Inflammatory macrophage treated with lipopolysaccharide for 1 hour (primary cell): Measurements from ENCODE around the gene DPY19L3.
A peak's percentile ranks its signal among the peaks of the same experiment; 100 is the strongest.
"Not testable (repeated sequence)": the region's sequence is repeated elsewhere in the genome, so short reads cannot be mapped to it uniquely, and the experiment has no call there.

ENCODE experiments used
- DNase-seq, 2 donors: peaks; one replicate each; pipeline ENCODE4 v3.0.0-alpha.2; 2020 to 2022

DPY19L3 gene

DNA sequence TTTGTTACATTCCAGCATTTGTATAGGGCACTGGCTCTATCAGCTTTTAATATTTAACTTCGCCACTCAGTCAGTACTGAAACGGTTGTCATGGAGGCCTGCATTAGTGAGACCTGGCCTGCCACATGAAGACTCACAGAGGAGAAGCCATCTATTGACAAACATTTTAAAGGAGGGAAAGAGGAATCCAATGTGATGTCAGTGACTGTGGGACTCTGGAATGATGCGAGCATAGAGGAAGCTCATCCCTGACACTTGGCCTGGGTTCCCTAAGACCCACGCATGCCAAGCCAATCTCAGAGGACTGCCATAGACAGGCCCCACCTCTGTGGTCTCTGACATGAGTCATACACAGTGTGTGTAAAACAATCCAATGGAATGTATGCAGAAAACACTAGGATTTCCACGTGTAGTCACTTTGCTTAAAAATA, 7.9 kb upstream of the DPY19L3 start:
- DNase-seq = no peak

GRCh38 chr19:32401992-32402391, 3.6 kb upstream of the DPY19L3 start:
- no peak for DNase-seq

DNA sequence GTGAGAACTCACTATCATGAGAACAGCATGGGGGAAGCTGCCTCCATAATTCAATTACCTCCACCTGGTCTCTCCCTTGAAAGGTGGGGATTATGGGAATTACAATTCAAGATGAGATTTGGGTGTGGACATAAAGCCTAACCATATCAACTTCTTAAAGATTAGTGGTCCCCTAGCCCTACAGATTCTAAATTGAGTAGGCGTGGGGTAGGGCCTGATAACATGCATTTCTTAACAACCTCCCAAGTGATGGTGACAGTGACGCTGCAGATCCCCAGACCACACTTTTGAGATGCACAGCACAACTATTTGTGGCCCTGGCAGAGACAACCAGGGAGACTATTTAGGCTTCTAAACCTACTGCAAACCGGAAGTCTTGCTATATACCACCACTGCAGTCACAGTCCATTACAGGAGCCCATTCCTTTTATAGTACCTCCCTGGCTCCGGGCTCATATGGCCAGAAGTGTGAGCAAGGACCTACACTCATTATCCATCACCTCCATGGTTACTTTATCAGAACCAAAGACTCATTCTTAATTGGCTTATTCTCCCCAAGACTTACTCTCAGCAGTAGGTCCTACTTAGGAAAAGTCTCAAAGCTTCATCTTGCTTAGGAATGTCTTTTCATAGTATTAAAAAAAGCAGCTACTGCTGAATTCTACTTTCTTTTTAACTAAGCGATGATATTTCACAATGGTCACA, 2.1 kb upstream of the DPY19L3 start:
- DNase-seq = no peak

DNA sequence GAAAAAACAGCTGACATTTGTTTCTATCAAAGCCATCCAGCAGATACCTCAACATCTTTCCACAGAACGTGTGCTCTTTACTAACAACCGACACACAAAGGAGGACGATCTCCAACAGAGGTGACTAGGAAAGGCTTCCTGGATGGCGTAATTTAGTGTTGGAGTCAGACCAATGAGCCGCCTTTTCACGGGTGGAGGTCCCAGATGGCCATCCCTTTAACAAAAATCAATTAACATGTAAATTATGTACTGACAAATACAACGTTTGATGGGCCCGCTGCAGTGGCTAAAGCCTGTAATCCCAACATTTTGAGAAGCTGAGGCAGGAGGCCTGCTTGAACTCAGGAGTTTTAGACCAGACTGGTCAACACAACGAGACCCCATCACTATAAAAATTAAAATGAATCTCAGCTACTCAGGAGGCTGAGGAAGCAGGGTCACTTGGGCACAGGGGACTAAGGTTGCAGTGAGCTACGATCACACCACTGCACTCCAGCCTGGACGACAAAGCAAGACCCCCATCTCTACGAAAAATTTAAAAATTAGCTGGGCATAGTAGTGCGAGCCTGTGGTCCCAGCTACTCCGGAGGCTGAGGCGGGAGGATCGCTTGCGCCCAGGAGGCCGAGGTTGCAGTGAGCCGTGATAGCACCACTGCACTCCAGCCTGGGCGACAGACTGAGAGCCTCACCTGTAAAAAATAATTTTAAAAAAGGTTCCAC, 1.2 kb upstream of the DPY19L3 start:
- no peak for DNase-seq

- DNase-seq = peak; percentile 25 to 28
These were observed 588 bp upstream of the DPY19L3 start for GRCh38 chr19:32404933-32405430.

GRCh38 chr19:32406161-32407003, 812 bp downstream of the DPY19L3 start:
- DNase-seq = no peak

GRCh38 chr19:32407004-32407992, 1.7 kb downstream of the DPY19L3 start:
- no peak for DNase-seq

DNA sequence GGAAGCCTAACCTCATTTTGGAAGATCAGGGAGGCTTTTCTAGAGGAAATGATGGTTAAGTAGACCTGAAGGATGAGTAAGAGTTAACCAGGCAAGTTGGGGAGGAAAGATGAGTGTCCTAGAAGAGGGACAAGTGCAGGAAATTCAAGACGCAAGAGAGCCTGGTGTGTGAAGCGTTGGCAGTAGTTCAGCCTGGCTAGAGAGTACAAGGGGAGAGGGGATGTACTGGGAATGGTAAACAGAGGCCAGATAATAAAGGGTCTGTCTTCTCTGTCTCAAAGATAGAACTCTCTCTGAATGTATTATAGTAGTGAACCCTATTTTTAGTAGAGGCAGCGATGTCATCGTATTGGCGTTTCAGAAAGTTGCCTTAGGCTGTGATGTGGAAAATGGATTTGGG, 9.7 kb downstream of the DPY19L3 start:
- DNase-seq = no peak

- peak; percentile 11 to 28 for DNase-seq
These were observed 10.1 kb downstream of the DPY19L3 start for GRCh38 chr19:32415669-32416068.

GRCh38 chr19:32416749-32417456, 11.3 kb downstream of the DPY19L3 start:
- no peak for DNase-seq

- DNase-seq = no peak
These were observed 12.6 kb downstream of the DPY19L3 start for GRCh38 chr19:32418155-32418554.

DNA sequence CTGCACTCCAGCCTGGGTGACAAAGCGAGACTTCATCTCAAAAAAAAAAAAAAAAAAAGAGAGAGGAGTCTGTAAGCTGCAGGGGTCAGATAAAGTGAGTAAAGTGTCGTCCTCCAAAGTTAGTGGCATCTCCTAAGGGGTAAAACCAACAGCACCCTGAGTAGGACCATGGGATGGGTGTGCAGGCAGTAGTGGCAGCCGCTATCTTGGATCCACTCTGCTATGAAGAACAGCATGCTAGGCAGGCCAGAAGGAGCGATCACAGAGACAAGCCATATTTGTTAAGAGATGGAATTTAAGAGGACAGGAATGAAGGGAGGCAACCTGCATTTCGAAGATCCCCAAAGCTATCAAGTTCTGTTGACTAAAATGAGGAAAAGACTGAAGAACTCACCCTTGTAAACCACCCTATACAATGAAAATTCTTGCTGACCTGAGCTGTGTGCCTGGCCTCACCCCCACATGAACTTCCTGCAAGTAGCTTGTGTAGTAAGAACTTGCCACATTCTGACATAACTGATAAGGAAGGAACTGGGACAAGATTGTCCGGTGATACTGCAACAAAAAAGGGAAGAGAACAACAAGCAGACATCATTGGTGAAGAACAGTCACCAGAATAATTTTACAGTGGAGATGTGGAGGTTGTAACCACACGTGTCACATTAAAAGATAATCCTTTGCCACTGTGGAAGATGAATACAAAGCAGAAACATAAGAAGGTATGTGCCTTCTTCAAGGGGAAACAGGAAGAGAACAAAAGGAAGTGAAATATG, 16.2 kb downstream of the DPY19L3 start:
- peak; percentile 61 to 81 for DNase-seq

- no peak for DNase-seq
These were observed 16.9 kb downstream of the DPY19L3 start for GRCh38 chr19:32422435-32422834.

- DNase-seq = not testable (repeated sequence)
These were observed 18.4 kb downstream of the DPY19L3 start for GRCh38 chr19:32423944-32424343.

GRCh38 chr19:32427536-32427935, 22.0 kb downstream of the DPY19L3 start:
- no peak for DNase-seq

DNA sequence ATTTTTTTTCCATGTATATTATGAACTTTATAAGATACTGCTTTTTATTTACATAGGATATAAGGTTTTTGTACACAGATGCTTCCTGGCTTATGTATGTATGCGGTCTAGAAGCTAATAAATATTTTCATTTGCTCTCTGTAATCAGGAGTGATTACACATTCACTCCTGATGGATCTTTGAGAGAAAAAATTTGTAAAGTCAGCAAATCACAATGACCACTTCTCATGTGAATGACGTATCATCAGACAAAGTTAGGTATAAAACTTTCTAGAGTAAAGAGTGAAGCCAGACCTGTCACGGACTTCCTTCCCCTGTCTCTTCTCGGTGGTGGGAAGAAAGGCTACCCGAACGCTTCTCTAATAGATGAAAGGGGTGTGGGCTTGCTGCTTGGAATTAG, 31.1 kb downstream of the DPY19L3 start:
- DNase-seq = no peak

DNA sequence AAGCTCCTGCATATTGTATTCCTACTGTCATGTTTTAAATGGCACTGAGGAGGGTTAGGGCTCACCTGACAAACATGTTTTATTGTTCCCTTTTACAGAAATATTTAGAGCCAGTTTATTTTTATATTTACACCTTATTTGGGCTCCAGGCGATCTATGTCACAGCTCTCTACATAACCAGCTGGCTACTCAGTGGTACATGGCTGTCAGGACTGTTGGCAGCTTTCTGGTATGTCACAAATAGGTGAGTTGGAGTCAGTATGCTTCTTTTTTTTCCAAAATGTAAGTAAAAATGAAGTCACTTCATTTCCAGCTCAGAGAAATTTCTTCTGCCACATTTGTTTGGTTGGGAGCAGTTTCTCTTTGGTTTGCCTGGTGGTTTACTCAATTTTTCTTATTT, 31.5 kb downstream of the DPY19L3 start:
- DNase-seq = no peak

DNA sequence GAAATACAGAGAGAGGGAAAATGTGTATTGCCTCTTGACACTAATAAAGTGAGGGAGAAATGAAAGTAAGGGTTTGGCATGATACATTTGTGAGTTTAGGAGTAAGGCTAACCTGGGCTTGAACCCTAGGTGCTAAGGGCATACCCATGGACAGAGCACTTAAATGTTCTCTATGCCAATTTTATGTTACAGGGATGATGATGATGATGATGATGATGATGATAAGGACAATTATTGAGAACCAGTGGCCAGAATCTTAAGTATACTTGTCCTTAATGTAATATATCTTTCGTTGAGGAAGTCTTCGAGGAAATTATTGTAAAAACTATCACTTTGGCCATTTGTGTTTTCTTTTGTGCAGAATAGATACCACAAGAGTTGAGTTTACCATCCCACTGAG, 33.2 kb downstream of the DPY19L3 start:
- DNase-seq = no peak

- no peak for DNase-seq
These were observed 37.1 kb downstream of the DPY19L3 start for GRCh38 chr19:32442650-32443049.

- DNase-seq = not testable (repeated sequence)
These were observed 42.0 kb downstream of the DPY19L3 start for GRCh38 chr19:32447534-32447933.

- no peak for DNase-seq
These were observed 42.5 kb downstream of the DPY19L3 start for GRCh38 chr19:32448026-32448425.
